ENCODE results near the gene NSMCE1. TPM values are rescaled to one million over a fixed set of nuclear protein-coding genes. Genes with fewer than 3 reads are reported as not detected.
A peak's percentile ranks its signal among the peaks of the same experiment; 100 is the strongest.

Gene NSMCE1
- total RNA-seq, 1 experiment from 2014 or later = 37.0 TPM

DNA sequence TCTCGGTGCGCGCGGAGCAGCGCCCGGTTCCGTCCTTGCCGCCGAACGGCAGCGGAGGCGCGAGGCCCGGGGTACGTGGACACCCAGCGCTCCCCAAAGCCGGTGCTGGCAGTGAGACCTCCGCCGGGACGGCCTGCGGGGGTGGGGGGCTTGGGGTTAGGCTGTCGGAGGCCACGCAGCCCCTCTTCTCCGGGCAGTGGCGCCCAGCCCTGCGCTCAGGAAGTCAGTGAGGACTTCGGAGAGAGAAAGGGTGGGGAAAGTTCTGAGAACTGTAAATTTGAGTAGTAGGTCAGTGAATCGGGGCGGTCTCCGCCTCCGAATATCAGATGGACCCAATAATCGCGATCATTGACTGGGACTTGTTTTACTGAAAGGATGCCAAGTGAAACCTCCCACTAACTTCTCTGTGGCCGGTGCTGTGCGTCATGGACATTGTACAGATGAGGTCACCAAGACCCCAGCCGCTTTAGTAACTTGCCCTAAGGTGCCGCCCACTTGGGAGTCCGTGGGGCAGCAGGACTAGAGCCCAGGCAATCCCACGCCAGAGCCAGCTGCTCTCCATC is 45.7 kb upstream of the NSMCE1 start:
- Histone ChIP-seq H3K4me3 (ENCODE audit: low read depth, low read length) (peak overlapping the region; percentile 83), H3K4me1 (peaks cover 32% of the 10 kb centered on the region), H3K9me3 (no peaks in the 10 kb centered on the region), H3K36me3 (ENCODE audit: control insufficient read depth, insufficient read depth, low read length) (no peaks in the 10 kb centered on the region), H3K27me3 (replicated peaks; ENCODE audit: control insufficient read depth, insufficient read depth, low read length) (no peaks in the 10 kb centered on the region)
- POLR2A ChIA-PET = no interaction called here
- peaks cover 31% of the 10 kb centered on the region for H3K4me1 Mint-ChIP-seq (ENCODE audit: low read depth, unreplicated experiment)
- TF ChIP-seq, protein P1, sequence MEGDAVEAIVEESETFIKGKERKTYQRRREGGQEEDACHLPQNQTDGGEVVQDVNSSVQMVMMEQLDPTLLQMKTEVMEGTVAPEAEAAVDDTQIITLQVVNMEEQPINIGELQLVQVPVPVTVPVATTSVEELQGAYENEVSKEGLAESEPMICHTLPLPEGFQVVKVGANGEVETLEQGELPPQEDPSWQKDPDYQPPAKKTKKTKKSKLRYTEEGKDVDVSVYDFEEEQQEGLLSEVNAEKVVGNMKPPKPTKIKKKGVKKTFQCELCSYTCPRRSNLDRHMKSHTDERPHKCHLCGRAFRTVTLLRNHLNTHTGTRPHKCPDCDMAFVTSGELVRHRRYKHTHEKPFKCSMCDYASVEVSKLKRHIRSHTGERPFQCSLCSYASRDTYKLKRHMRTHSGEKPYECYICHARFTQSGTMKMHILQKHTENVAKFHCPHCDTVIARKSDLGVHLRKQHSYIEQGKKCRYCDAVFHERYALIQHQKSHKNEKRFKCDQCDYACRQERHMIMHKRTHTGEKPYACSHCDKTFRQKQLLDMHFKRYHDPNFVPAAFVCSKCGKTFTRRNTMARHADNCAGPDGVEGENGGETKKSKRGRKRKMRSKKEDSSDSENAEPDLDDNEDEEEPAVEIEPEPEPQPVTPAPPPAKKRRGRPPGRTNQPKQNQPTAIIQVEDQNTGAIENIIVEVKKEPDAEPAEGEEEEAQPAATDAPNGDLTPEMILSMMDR (IDR thresholded peaks at IDR 0.05; ENCODE audit: insufficient read depth in 1 of 2, low read depth in 1 of 2, low read length in 1 of 2, severe bottlenecking in 1 of 2, unreplicated experiment in 1 of 2) = no peak
- CTCF ChIA-PET = no interaction called here
- peak overlapping the region; percentile 71 for H3K27ac Mint-ChIP-seq (ENCODE audit: unreplicated experiment)
- H3K36me3 Mint-ChIP-seq (ENCODE audit: insufficient read depth, unreplicated experiment) = peaks cover 6% of the 10 kb centered on the region
- H3K27me3 Mint-ChIP-seq (ENCODE audit: insufficient read depth, unreplicated experiment) = no peaks in the 10 kb centered on the region
- BruUV-seq (replicated peaks) = TSS peak; percentile 26
- peak overlapping the region; percentile 88 for H3K4me3 Mint-ChIP-seq (ENCODE audit: unreplicated experiment)
- intact Hi-C loops (cut with micrococcal nuclease; ENCODE audit: unreplicated experiment) = loop anchor here (10.0 kb wide), 1 partner anchor 79 kb away; no protein-coding TSS in a partner anchor
- H3K9me3 Mint-ChIP-seq (ENCODE audit: unreplicated experiment) = no peaks in the 10 kb centered on the region
- peak in 1 of 2 experiments; percentile 28 for DNase-seq

DNA sequence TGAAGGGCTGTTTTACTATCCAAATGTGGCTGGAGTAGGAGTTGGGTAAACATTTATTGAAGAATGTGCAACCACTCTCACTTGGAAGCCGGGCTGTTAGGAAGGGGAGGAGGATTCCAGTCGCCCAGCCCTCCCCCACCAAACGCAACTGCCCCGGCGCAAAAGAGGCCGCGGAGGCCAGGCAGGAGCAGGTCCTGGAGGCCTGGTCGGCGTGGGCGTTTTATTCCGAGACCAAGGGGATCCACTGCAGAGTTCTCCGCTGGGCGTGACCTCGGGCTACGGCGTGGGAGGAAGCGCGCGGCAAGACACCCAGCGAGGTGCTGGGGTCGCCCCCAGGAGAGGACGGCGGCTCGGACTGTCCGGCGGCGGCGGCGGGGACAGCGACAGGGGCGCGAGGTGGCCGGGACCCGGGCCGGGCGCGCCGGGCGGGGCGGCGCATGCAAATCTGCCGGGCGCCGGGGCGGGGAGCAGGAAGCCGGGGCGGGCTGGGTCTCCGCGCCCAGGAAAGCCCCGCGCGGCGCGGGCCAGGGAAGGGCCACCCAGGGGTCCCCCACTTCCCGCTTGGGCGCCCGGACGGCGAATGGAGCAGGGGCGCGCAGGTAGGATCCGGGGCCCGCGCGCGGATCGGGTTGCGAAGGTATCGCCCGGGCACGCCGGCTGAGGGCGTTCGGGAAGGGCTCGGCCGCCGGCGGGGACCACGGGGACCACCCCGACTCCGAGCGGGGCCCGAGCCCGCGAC is 45.0 kb upstream of the NSMCE1 start, which contains the start of gene IL4R:
Gene IL4R, plus strand, starts transcription at position 553 of the 739 bp plus-strand sequence. CDS start 26,230 bp downstream, outside the sequence.
- POLR2A ChIA-PET = no interaction called here
- Mint-ChIP-seq H3K36me3 (ENCODE audit: insufficient read depth, unreplicated experiment) (peaks cover 6% of the 10 kb centered on the region), H3K4me1 (ENCODE audit: low read depth, unreplicated experiment) (peaks cover 25% of the 10 kb centered on the region), H3K4me3 (ENCODE audit: unreplicated experiment) (peak within 1 kb of the TSS; percentile 88), H3K27ac (ENCODE audit: unreplicated experiment) (peak within 1 kb of the TSS; percentile 90), H3K27me3 (ENCODE audit: insufficient read depth, unreplicated experiment) (no peaks in the 10 kb centered on the region), H3K9me3 (ENCODE audit: unreplicated experiment) (no peaks in the 10 kb centered on the region)
- Histone ChIP-seq H3K27me3 (replicated peaks; ENCODE audit: control insufficient read depth, insufficient read depth, low read length) (no peaks in the 10 kb centered on the region), H3K36me3 (ENCODE audit: control insufficient read depth, insufficient read depth, low read length) (no peaks in the 10 kb centered on the region), H3K9me3 (no peaks in the 10 kb centered on the region), H3K4me3 (ENCODE audit: low read depth, low read length) (peak within 1 kb of the TSS; percentile 83), H3K4me1 (peaks cover 32% of the 10 kb centered on the region)
- peak; percentile 85 to 88 for DNase-seq
- intact Hi-C loops (cut with micrococcal nuclease; ENCODE audit: unreplicated experiment) = loop anchor here (2.0 to 10.0 kb wide), 3 partner anchors 45 to 79 kb away; partner anchors contain the start of gene NSMCE1
- TF ChIP-seq, protein P1 (IDR thresholded peaks at IDR 0.05; ENCODE audit: insufficient read depth in 1 of 2, low read depth in 1 of 2, low read length in 1 of 2, severe bottlenecking in 1 of 2, unreplicated experiment in 1 of 2) = no peak
- BruUV-seq (replicated peaks) = no TSS peak
- CTCF ChIA-PET = no interaction called here

DNA sequence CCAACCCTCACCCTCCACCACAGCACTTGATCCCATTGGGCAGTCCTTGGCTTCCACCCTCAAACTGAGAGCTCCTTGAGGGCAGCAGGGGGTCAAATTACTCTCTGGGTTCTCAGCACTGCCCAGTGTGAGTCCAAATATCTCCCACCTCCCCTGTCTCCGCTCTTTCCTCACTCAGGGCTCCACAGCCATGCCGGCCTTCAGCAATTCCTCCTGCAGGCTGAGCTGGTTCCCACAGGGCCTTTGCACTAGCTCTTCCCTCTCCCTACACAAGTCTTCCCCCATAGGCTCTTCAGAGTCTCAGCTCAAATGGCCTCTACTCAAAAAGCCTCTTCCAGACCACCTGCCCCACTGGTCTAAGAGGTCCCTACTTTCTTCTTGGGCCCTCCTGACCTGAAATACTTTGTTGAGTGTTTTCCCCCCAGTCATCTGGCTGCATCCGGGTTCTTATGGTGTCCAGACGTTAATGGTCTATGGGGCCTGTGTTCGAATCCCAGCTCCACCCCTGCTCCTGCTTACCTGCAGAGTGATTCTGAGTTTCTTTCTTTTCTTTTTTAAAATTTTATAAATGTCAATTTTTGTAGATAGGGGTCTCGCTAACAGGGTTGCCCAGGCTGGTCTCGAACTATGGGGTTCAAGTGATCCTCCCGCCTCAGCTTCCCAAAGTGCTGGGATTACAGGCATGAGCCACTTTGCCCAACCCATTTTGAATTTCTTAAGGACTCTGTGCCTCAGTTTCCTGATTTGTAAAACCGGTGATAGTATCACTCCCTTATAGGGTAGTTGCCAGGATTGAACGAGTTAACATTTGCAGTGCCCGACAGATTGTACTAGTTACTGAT is 44.2 kb upstream of the NSMCE1 start:
- Mint-ChIP-seq H3K4me1 (ENCODE audit: low read depth, unreplicated experiment) (peaks cover 19% of the 10 kb centered on the region), H3K27me3 (ENCODE audit: insufficient read depth, unreplicated experiment) (no peaks in the 10 kb centered on the region), H3K36me3 (ENCODE audit: insufficient read depth, unreplicated experiment) (peaks cover 6% of the 10 kb centered on the region), H3K4me3 (ENCODE audit: unreplicated experiment) (peak overlapping the region; percentile 88), H3K27ac (ENCODE audit: unreplicated experiment) (peak overlapping the region; percentile 90), H3K9me3 (ENCODE audit: unreplicated experiment) (no peaks in the 10 kb centered on the region)
- no peak for DNase-seq
- Histone ChIP-seq H3K9me3 (no peaks in the 10 kb centered on the region; the same call in 1 of the 2 replicates), H3K27me3 (replicated peaks; ENCODE audit: control insufficient read depth, insufficient read depth, low read length) (no peaks in the 10 kb centered on the region), H3K4me3 (ENCODE audit: low read depth, low read length) (peak overlapping the region; percentile 83), H3K36me3 (ENCODE audit: control insufficient read depth, insufficient read depth, low read length) (no peaks in the 10 kb centered on the region), H3K4me1 (peaks cover 32% of the 10 kb centered on the region)
- ChIA-PET POLR2A (no interaction called here), CTCF (no interaction called here)
- TSS peak; percentile 82 for BruUV-seq (replicated peaks)
- intact Hi-C loops (cut with micrococcal nuclease; ENCODE audit: unreplicated experiment) = loop anchor here (2.0 to 10.0 kb wide), 3 partner anchors 44 to 78 kb away; partner anchors contain the start of gene NSMCE1
- TF ChIP-seq, protein P1 (IDR thresholded peaks at IDR 0.05; ENCODE audit: insufficient read depth in 1 of 2, low read depth in 1 of 2, low read length in 1 of 2, severe bottlenecking in 1 of 2, unreplicated experiment in 1 of 2) = no peak

All from Caco-2 (cell line).